GM21390 (cell line): ENCODE measurements around the gene DNAJC15.
"Not testable (repeated sequence)": the region's sequence is repeated elsewhere in the genome, so short reads cannot be mapped to it uniquely, and the experiment has no call there.

Experiments
- ATAC-seq: cut with Tn5 transposase; IDR thresholded peaks from one replicate; pipeline ENCODE4 v1.9.1; 2021; ENCODE audit not compliant: unreplicated experiment

The DNAJC15 gene

GRCh38 chr13:43003010-43003409 is 20.4 kb upstream of the DNAJC15 start:
- ATAC-seq = no peak

- ATAC-seq = no peak
Measured at GRCh38 chr13:43003729-43004128, 19.7 kb upstream of the DNAJC15 start.

GRCh38 chr13:43005460-43006236 is 17.7 kb upstream of the DNAJC15 start:
- ATAC-seq = no peak

GRCh38 chr13:43006893-43007631 is 16.3 kb upstream of the DNAJC15 start:
- no peak for ATAC-seq

GRCh38 chr13:43008596-43008995 is 14.8 kb upstream of the DNAJC15 start:
- ATAC-seq = no peak

- no peak for ATAC-seq
Measured at GRCh38 chr13:43009506-43009905, 13.9 kb upstream of the DNAJC15 start.

- no peak for ATAC-seq
Measured at GRCh38 chr13:43014162-43014561, 9.2 kb upstream of the DNAJC15 start.

- no peak for ATAC-seq
Measured at GRCh38 chr13:43016226-43016625, 7.2 kb upstream of the DNAJC15 start.

GRCh38 chr13:43019811-43020210 is 3.6 kb upstream of the DNAJC15 start:
- ATAC-seq = no peak

- no peak for ATAC-seq
Measured at GRCh38 chr13:43020794-43021193, 2.6 kb upstream of the DNAJC15 start.

GRCh38 chr13:43021926-43022670 is 1.3 kb upstream of the DNAJC15 start:
- no peak for ATAC-seq

GRCh38 chr13:43022934-43023288 is 475 bp upstream of the DNAJC15 start:
- ATAC-seq = no peak

GRCh38 chr13:43026262-43026661 is 2.9 kb downstream of the DNAJC15 start:
- no peak for ATAC-seq

GRCh38 chr13:43030548-43030947 is 7.2 kb downstream of the DNAJC15 start:
- no peak for ATAC-seq

GRCh38 chr13:43031881-43032280 is 8.5 kb downstream of the DNAJC15 start:
- no peak for ATAC-seq

GRCh38 chr13:43033038-43033437 is 9.7 kb downstream of the DNAJC15 start:
- no peak for ATAC-seq

- ATAC-seq = no peak
Measured at GRCh38 chr13:43036351-43037250, 13.2 kb downstream of the DNAJC15 start.

GRCh38 chr13:43039966-43040365 is 16.6 kb downstream of the DNAJC15 start:
- no peak for ATAC-seq

GRCh38 chr13:43040581-43041368 is 17.4 kb downstream of the DNAJC15 start:
- ATAC-seq = not testable (repeated sequence)

GRCh38 chr13:43041369-43041921 is 18.1 kb downstream of the DNAJC15 start:
- no peak for ATAC-seq
